ENCODE results near the gene CLASP1.

DNA sequence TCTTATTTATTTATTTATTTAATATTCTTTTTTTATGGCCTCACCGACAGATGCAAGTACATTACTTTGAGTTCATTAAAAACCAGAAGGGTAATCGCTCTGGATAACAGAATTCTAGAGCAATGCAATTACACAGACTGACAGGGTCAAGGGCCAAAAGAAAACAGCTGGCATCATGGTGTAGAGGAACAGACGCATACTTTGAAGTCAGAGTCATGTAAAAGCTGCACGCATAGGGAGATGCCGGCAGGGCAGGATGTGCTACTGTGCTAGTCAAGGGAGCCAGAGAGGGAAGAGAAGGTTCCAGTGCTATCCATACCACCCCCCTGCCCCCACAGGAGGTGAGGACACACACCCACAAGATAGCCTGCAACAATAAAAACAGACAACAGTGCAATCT lies 249.1 kb downstream of the CLASP1 start:
- TF ChIP-seq, protein P1, sequence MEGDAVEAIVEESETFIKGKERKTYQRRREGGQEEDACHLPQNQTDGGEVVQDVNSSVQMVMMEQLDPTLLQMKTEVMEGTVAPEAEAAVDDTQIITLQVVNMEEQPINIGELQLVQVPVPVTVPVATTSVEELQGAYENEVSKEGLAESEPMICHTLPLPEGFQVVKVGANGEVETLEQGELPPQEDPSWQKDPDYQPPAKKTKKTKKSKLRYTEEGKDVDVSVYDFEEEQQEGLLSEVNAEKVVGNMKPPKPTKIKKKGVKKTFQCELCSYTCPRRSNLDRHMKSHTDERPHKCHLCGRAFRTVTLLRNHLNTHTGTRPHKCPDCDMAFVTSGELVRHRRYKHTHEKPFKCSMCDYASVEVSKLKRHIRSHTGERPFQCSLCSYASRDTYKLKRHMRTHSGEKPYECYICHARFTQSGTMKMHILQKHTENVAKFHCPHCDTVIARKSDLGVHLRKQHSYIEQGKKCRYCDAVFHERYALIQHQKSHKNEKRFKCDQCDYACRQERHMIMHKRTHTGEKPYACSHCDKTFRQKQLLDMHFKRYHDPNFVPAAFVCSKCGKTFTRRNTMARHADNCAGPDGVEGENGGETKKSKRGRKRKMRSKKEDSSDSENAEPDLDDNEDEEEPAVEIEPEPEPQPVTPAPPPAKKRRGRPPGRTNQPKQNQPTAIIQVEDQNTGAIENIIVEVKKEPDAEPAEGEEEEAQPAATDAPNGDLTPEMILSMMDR (IDR thresholded peaks at IDR 0.05; ENCODE audit: low read depth, low read length, missing input control) = no peak
- TF ChIP-seq JUND (IDR thresholded peaks at IDR 0.05) (no peak), TAF1 (conservative IDR thresholded peaks at IDR 0.05) (no peak), HNF4A (conservative IDR thresholded peaks at IDR 0.05) (no peak), EGR1 (IDR thresholded peaks at IDR 0.05; ENCODE audit: low read depth in 2 of 2) (no peak), RAD21 (IDR thresholded peaks at IDR 0.05) (no peak), SP1 (IDR thresholded peaks at IDR 0.05) (no peak), GABPA (IDR thresholded peaks at IDR 0.05 in 1 of 2, conservative IDR thresholded peaks at IDR 0.05 in 1 of 2) (no peak), YY1 (IDR thresholded peaks at IDR 0.05) (no peak), RXRA (IDR thresholded peaks at IDR 0.05) (no peak)
- TF ChIP-seq, protein P2, sequence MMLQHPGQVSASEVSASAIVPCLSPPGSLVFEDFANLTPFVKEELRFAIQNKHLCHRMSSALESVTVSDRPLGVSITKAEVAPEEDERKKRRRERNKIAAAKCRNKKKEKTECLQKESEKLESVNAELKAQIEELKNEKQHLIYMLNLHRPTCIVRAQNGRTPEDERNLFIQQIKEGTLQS (IDR thresholded peaks at IDR 0.05) = no peak
- TF ChIP-seq, protein P3, sequence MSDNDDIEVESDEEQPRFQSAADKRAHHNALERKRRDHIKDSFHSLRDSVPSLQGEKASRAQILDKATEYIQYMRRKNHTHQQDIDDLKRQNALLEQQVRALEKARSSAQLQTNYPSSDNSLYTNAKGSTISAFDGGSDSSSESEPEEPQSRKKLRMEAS (IDR thresholded peaks at IDR 0.05) = no peak
- TF ChIP-seq, protein P4, sequence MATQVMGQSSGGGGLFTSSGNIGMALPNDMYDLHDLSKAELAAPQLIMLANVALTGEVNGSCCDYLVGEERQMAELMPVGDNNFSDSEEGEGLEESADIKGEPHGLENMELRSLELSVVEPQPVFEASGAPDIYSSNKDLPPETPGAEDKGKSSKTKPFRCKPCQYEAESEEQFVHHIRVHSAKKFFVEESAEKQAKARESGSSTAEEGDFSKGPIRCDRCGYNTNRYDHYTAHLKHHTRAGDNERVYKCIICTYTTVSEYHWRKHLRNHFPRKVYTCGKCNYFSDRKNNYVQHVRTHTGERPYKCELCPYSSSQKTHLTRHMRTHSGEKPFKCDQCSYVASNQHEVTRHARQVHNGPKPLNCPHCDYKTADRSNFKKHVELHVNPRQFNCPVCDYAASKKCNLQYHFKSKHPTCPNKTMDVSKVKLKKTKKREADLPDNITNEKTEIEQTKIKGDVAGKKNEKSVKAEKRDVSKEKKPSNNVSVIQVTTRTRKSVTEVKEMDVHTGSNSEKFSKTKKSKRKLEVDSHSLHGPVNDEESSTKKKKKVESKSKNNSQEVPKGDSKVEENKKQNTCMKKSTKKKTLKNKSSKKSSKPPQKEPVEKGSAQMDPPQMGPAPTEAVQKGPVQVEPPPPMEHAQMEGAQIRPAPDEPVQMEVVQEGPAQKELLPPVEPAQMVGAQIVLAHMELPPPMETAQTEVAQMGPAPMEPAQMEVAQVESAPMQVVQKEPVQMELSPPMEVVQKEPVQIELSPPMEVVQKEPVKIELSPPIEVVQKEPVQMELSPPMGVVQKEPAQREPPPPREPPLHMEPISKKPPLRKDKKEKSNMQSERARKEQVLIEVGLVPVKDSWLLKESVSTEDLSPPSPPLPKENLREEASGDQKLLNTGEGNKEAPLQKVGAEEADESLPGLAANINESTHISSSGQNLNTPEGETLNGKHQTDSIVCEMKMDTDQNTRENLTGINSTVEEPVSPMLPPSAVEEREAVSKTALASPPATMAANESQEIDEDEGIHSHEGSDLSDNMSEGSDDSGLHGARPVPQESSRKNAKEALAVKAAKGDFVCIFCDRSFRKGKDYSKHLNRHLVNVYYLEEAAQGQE (IDR thresholded peaks at IDR 0.05) = no peak
- TF ChIP-seq, protein P5, sequence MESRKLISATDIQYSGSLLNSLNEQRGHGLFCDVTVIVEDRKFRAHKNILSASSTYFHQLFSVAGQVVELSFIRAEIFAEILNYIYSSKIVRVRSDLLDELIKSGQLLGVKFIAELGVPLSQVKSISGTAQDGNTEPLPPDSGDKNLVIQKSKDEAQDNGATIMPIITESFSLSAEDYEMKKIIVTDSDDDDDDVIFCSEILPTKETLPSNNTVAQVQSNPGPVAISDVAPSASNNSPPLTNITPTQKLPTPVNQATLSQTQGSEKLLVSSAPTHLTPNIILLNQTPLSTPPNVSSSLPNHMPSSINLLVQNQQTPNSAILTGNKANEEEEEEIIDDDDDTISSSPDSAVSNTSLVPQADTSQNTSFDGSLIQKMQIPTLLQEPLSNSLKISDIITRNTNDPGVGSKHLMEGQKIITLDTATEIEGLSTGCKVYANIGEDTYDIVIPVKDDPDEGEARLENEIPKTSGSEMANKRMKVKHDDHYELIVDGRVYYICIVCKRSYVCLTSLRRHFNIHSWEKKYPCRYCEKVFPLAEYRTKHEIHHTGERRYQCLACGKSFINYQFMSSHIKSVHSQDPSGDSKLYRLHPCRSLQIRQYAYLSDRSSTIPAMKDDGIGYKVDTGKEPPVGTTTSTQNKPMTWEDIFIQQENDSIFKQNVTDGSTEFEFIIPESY (IDR thresholded peaks at IDR 0.05) = no peak
